PFSK-1 (cell line): ENCODE results near the gene RHOBTB3.

Source experiments
- FOXP2 ChIP-seq: optimal IDR thresholded peaks from 2 replicates; pipeline ENCODE3; 2011; ENCODE audit warnings: borderline replicate concordance, control low read depth, inconsistent platforms; ENCODE audit not compliant: insufficient read depth; ENCODE audit errors: extremely low read length, extremely low read depth
- POLR2AphosphoS5 ChIP-seq: IDR thresholded peaks from 2 replicates; pipeline ENCODE4 v1.6.1; 2012; ENCODE audit warnings: low read depth, mild to moderate bottlenecking, control low read depth, low read length, moderate library complexity
- REST ChIP-seq, 2 experiments: IDR thresholded peaks; 2 replicates each; pipeline versions ENCODE4 v1.6.1 to v1.8.0; 2011 to 2012; ENCODE audit warnings: low read depth in 2 of 2, low read length in 2 of 2, control low read depth in 1 of 2, inconsistent platforms in 1 of 2, mild to moderate bottlenecking in 1 of 2, moderate library complexity in 1 of 2; ENCODE audit not compliant: insufficient read depth in 1 of 2
- SIN3A ChIP-seq: IDR thresholded peaks from 2 replicates; pipeline ENCODE4 v1.6.1; 2012; ENCODE audit warnings: mild to moderate bottlenecking, low read length, moderate library complexity, borderline replicate concordance; ENCODE audit not compliant: insufficient read depth
- TAF1 ChIP-seq: IDR thresholded peaks from 2 replicates; pipeline ENCODE4 v1.6.1; 2012; ENCODE audit warnings: low read length, control low read depth, borderline replicate concordance; ENCODE audit not compliant: insufficient read depth

RHOBTB3 gene

DNA sequence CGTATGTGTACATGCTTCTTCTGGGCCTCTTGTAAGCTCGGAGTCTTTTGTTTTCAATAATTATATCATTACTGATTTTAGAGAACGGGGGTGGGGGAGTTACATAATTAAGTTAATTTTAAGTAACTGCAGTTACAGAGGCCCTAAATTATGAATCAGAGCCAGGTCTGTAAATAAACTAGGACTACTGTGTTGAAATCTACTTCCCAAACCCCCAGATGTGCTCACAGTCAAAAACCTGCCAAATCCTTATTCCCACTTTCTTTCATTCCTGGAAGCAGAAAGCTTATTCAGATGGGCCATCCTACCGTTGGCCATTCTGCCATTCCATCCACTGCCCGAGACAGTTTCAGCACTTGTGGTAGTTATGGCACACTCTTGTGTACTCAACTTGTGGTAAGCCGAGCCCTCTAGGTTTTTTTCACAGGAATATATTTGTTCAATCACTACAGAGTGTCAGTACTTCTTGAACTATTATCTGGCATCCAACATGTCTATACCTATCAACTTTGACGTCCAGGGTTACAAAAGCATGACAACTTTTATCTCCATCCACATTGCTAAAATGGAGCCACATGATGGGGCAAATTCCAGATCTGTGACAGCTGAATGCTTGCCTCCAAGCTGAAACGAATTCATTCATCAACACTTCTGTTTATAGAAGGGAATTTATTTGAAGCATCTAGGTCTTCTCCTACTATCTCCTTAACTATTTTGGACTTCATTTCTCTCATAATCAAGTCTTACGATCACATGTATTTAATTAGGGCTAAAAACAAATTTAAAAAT is 53.6 kb downstream of the RHOBTB3 start:
- TF ChIP-seq TAF1 (no peak), FOXP2 (no peak), SIN3A (no peak), POLR2AphosphoS5 (no peak), REST (IDR thresholded peaks at IDR 0.05; ENCODE audit: insufficient read depth in 1 of 2, low read depth in 2 of 2, low read length in 2 of 2) (no peak)

- no peak for TF ChIP-seq SIN3A
Measured at GRCh38 chr5:95786821-95787418, 55.8 kb downstream of the RHOBTB3 start.

GRCh38 chr5:95788493-95788892 is 57.4 kb downstream of the RHOBTB3 start:
- TF ChIP-seq REST (IDR thresholded peaks at IDR 0.05; ENCODE audit: insufficient read depth in 1 of 2, low read depth in 2 of 2, low read length in 2 of 2) (no peak), POLR2AphosphoS5 (no peak), TAF1 (no peak), FOXP2 (no peak), SIN3A (no peak)

DNA sequence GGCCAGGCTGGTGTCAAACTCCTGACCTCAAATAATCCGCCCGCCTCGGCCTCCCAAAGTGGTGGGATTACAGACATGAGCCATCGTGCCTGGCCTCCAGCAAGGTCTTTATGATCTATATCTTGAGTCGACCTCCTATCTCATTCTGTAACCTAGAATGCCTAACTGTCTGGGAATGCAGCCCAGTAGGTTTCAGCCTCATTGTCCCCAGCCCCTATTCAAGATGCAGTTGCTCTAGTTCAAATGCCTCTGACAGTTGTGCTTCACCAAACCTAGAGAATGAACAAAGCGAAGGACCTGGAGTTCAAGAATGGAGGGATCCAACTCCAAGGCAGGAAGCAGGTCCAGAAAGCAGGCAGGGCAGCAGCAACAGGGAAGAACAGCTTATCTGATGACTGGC is 60.6 kb downstream of the RHOBTB3 start:
- TF ChIP-seq SIN3A (no peak), POLR2AphosphoS5 (no peak), FOXP2 (no peak)

DNA sequence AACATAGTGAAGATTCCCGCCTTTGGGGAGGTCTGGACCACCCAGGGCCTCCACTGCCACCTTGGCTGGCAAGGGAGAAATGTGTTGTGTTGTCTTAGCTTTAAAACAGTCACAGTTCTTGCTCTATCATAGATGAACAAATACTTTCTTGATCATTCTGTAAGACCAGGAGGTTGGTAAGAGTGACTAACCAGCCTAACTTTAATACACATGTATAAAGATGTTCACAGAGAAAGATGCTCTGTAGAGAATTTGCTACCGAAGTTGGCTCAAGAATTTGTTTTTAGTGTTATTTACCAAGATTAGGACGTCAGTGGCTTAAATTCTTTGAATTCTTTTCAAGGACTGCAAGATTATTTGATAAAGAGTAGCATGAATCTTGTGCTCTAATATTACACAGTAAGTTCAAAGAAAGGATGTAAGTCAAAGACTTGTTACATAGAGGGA is 63.0 kb downstream of the RHOBTB3 start:
- TF ChIP-seq TAF1 (no peak), REST (IDR thresholded peaks at IDR 0.05; ENCODE audit: insufficient read depth in 1 of 2, low read depth in 2 of 2, low read length in 2 of 2) (no peak)

GRCh38 chr5:95797301-95797700 is 66.2 kb downstream of the RHOBTB3 start:
- TF ChIP-seq REST (IDR thresholded peaks at IDR 0.05; ENCODE audit: insufficient read depth in 1 of 2, low read depth in 2 of 2, low read length in 2 of 2) (no peak), FOXP2 (no peak), POLR2AphosphoS5 (no peak), SIN3A (no peak), TAF1 (no peak)
